Activated gamma-delta T cell treated with Interleukin-2 at 50 U/mL for 16 hours (primary cell): Measurements from ENCODE around the gene ENTREP3.
"Not testable (repeated sequence)": the region's sequence is repeated elsewhere in the genome, so short reads cannot be mapped to it uniquely, and the experiment has no call there.

ENCODE experiments used
- DNase-seq: peaks from one replicate; pipeline ENCODE4 v3.0.0-alpha.2; 2020

ENTREP3 gene

DNA sequence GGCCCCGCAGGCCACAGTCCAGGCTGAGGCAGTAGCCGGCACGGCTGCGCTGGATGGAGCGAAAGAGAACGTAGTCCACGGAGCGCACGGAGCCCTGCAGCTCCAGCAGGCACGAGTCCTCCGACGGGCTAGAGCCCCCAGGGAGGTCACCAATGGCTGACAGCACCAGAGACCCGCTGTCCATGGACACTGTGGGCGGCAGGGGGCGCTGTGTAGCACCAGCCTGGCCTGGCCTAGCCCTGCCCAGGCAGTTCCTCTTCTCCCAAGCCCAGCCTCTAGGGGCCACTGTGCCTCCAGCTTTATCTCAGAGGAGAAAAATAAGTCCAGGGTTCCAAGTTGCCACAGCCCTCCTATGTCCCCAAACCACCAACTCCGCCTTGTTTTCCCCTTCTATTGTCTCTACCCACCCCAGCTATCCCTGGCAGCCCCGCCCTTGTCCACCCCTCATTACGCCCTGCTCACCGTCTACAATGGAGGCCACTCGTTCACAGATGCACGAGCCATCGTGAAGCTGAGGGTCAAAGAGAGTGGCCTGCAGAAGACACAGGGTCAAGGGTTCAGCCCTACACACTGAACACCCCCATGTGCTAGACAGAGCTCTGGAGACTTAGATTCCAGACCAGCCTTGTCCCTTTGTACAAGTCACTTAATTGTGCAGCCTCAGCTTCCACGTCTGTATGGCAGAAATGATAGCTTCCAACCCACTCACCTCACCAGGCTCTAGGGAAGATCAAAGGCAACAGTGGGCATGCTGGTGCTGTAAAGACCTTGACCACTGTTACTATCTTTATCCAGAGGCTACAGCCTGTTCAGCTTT, 4.4 kb downstream of the ENTREP3 start:
- peak; percentile 97 for DNase-seq

DNA sequence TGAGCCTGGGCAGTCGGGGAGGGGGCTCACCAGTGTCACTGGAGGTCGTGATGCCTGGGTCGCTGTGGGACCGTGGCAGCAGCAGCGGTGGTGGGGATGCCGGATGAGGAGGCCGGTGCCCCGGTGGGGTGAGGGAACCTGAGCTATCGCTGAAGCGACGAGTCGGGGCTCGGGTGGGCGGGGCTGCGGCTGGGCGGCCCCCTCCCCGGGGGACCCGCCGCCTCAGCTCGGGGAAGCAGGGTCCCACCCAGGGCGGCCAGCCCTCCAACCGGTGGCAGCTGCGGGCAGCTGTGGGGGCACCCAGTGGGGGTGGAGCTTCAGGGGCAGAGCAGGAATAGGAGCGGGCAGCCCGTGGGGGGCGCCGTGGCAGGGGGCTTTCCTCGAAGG, 5.0 kb downstream of the ENTREP3 start:
- DNase-seq, result no peak

DNA sequence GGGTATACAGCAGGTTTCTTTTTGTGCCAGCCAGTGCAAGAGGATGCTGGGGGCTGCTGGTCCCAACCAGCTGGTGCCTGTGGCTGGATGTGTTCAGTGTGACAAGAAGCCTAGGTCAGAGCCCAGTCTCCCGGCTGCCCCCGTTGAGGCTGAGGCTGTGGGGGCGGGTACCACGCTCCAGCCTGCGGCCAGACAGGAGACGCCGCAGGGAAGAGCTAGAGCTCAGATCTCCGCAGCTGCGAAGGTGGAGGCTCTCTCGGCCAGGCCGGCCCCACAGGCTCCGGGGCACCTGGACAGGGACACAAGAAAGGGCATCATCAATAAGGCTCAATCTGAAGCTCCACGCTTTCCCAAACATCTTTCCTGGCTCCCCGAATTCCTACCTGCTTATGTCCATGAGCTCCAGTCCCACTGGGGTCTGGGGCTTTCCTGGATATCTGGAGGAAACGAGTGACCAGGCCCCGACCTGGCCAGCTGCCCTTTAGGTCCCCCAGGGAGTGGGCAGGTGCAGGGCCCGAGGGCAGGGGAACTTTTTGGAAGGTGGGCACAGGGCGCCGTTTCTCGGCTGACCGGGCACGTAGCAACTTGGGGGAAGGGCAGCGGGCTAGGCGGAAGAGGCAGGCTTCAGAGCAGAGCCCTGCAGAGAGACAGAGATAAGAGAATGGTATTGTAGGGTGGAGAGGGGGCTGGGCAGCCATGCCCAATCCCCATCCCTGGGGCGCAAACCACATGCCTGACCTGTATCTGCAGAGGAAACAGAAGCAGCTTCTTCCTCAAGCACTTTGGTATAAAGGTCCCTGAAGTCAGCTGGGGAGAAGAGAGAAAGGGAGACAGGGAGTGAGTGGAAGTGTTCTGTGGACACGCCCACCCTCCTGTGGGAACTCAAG, 7.4 kb downstream of the ENTREP3 start:
- DNase-seq, result no peak

DNA sequence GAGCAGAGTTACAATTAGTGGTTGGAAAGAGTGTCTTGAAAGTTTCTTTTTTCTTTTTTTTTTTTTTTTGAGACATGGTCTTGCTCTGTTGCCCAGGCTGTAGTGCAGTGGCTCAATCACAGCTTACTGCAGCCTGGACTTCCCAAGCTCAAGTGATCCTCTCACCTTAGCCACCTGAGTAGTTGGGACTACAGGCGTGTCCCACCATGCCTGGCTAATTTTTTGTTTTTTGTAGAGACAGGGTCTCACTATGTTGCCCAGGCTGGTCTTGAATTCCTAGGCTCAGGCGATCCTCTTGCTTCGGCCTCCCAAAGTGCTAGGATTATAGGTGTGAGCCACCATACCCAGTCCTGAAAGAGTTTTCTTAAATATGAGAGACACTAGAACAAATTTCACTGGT, 8.5 kb downstream of the ENTREP3 start:
- DNase-seq, result not testable (repeated sequence)

DNA sequence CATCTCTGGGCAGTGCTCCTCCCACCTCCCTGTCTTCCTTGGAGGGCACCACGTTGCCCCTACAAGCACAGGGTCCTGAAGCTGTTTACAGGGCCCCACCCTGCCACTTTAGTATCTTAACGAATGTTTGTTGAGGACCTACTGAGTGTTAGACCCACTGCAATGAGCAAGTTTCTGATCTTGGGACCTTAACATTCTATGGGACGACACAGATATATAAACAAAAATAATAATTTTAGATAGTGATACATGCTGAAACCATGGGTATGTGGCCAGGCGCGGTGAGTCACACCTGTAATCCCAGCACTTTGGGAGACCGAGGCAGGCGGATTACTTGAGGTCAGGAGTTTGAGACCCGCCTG, 10.1 kb downstream of the ENTREP3 start:
- DNase-seq, result no peak

DNA sequence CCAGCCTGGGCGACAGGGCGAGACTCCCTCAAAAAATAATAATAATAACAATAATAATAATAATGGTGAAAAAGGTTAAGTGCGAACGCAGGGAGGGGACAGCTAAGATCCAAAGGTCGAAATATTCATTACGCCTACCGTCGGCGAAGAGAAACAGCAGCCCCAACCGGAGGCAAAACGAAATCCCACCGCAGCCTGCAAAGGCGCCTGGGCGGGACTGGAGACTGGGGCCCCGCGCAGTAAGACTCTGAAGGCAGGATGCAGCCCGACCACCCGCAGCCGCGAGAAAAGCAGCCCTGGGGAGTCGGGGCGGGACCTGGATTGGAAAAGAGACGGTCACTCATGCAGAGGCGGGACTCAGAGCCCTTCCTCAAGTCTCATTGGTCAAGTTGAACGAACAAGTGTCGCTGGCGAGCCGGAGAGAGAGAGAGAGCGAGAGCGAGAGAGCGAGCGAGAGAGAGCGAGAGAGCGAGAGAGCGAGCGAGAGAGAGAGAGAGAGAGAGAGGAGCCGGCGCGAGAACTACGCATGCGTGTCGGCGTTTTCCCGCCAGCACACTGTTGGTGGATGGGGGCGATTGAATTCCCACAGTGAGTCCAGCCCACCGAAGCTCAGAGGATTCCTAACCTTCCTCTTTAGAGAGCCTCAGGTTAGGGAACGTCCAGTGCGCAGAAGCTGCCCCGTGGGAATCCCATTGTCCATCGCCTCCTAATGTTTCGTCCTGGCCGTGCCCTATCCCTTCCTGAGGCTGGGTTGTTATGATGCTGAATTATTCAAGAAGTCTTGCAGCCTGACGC, 10.7 kb downstream of the ENTREP3 start:
- DNase-seq, result peak; percentile 96

DNA sequence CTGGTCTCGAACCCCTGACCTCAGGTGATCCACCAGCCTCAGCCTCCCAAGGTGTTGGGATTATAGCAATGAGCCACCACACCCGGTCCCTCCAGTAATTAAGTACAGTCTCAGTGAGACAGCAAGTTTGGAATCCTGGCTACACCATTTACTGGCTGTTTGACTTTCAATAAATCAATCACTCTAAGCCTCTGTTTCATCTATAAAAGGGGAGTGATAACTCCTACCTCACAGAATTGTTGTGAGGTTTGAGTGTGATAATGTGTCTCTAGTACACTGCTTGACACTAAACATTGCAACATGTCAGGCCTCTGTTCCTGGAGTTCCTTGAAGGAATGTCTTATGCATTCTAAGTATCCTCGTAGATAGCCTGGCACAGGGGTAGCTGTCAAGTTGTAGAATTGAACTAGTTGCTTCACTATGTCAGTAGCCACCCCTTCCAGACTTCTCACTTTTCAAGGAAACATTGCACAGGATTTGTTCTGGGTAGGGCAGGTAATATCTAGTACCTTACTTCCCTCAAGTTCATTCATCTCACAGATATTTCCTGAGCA, 12.4 kb downstream of the ENTREP3 start:
- no peak for DNase-seq

DNA sequence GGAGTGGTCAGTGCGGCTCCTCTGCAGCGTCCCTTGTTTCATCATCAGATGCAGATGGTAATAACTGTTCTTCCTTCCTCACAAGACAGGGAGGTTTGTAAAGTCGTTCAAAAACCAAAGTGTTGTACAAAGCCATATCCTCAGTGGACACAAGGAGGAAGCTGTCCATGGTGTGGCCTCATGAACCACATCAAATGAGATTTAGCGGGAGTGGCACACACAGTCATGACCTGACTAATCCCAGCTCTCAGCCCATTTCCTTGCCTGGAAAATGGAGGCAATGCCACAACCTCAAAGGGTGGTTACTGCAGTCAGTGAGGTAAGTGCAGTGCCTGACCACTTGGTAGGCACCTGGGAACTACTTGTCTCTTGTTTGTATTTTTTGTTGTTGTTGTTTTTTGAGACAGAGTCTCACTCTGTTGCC, 13.4 kb downstream of the ENTREP3 start:
- no peak for DNase-seq

DNA sequence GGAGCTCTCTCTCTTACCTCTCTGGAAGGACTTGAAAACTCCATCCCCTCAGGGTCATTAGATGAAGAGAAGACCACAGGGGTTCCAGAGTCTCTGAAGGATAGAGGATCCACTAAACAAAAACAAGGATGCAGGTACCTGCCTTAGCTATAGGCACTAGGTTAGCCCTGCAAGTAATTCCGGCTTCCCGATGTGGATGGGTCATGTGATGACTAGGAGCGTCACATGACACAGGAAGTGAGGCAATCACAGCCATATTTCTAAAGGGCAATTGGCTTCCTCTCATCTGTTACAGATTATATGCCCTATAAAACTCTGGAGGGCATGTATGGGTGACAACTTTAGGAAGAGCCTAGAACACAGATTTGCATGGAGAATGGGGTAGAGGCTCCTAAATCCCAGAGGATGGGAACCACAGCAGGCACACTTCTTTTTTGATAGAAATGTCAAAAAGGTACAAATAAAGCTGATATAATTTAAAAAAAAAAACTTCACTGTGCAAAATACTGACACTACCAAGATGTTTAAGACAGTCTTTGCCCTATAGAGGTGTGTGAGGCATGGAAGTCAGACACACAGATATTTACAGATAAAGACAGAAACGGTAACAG, 14.1 kb downstream of the ENTREP3 start:
- peak; percentile 56 for DNase-seq

DNA sequence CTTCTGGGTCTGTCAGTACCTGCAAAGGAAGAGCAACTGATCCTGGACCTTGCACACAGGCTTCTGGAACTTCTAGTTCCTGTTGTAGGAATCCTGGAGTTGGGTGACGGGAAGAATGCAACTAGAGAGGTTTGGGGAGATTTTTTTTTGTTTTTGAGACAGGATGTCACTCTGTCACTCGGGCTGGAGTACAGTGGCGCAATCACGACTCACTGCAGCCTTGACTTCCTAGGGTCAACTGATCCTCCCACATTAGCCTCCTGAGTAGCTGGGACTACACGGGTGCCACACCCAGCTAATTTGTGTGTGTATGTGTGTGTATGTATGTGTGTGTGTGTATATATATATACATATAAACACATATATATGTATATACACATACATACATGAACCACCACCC, 18.8 kb downstream of the ENTREP3 start:
- no peak for DNase-seq

DNA sequence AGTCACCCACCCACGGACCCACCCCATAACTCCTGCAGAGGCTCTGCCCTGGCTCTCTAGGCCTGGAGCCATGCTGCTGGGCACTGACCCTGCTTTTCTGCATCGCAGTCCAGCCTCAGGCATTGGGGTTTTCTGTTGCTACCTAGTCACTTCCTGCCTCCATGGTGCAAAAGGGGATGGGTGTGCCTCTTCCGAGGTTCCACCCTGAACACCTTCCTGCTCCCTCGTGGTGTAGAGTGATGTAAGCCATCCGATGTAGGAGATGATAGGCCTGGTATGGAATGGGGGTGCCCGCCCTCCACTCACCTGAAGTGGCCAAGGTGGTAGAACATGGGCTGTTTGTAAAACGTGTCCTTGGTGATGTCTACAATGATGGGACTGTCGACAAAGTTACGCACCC, 19.9 kb downstream of the ENTREP3 start:
- DNase-seq, result not testable (repeated sequence)

DNA sequence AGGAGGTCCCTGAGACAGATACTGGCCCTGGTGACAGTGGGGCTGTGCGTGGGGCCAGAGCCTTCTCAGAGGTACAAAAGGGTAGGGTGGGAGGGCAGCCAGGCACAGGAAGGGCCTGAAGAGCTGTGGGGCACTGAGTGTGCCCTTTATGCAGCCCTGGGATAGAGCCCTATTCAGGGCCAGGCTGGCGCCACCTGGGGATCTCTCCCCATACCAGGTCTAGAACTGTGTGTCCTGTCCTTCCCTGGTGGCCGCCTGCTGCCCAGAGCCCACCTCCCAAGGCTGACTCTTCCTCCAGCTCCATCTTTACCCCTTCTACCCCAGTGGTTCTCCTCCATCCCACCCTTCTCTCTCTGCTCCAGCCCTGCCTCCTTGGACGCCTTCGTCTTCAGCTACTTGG, 21.8 kb downstream of the ENTREP3 start:
- not testable (repeated sequence) for DNase-seq

DNA sequence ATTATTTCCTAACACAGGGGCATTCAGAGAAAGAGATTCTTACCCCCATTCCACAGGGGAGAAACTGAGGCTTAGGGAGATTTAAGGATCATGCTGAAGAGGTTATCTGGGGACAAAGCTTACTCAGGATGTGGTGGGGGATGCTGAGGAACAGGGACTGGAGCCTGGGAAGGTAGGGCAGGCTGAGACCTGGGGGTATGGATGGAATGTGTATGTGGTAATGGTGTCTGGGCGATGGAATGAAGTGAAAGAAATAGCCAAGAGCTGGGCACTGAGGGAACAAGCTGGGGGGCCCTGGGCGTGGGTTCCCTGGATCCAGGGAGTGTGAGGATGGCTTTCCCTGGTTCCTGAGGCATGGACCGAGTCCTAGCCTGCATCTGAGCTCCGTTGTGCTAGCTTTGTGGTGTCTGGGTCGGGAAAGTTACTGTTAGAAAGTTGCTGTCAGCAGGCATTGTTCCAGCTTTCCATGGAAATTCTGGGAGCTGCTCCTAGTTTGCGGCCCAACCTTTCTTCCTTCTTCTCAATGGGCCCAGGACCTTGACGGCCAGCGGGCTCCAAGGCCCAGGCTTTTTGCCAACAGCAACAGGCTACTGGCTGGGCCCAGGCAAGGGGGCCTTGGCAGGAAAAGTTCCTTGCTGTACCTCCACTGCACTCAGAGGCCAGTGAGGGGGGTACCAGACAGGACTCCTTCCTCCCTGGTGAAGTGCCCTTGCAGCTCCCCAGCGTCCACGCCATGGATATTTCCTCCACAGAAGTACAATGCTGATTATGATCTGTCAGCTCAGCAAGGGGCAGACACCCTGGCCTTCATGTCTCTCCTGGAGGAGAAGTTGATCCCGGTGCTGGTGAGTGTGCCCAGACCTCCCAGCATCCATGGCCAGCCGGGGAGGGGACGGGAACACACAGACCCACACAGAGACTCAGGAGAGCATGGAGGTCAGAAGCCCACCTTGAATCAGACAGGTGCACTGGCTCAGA, 23.0 kb downstream of the ENTREP3 start:
- not testable (repeated sequence) for DNase-seq

DNA sequence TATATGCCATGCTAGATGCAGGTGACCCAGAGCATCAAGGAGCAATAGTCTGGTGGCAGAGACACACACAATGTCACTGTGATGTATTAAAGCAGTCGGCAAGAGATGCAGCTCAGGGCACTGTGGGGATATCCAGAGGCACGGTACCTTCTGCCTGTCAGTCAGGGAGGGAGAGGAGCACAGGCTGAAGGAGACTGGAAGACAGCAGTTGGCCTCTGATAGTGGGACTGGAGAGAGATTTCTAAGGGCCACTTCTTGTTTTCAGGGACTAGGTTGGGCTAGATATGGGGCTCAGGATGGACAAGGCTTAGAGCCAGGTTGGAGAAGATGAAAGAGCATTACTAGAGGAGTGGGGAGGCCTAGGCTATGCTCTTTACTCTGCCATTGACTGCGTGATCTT, 24.0 kb downstream of the ENTREP3 start:
- DNase-seq, result not testable (repeated sequence)

DNA sequence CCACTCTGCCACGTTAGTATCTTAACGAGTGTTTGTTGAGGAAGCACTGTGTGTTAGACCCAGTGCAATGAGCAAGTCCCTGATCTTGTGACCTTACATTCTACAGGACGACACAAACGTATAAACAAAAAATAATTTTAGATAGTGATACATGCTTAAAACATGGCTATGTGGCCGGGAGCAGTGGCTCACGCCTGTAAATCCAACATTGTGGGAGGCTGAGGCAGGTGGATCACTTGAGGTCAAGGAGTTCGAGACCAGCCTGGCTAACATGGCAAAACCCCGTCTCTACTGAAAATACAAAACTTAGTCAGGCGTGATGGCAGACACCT, 27.2 kb downstream of the ENTREP3 start:
- DNase-seq, result no peak

DNA sequence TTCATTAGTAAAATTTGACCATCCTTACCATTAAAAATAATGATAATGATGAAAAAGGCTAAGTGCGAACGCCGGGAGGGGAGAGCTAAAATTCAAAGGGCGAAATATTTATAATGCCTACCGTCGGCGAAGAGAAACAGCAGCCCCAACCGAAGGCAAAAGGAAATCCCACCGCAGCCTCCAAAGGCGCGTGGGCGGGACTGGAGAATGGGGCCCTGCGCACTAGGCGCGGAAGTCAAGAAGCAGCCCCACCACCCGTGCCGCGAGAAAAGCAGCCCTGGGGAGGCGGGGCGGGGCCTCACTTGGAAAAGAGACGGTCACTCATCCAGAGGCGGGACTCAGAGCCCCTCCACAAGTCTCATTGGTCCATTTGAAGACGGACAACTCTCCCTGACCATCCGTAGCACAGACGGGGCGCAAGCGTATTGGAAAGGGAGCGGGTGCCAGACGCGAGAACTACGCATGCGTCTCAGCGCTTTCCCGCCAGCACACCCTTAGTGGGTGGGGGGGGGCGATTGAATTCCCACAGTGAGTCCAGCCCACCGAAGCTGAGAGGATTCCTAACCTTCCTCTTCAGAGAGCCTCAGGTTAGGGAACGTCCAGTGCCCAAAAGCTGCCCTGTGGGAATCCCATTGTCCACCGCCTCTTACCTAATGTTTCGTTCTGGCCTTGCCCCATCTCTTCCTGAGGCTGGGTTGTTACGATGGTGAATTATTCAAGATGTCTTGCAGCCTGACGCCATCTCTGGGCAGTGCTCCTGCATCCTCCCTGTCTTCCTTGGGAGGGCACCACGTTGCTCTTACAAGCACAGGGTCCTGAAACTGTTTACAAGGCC, 27.8 kb downstream of the ENTREP3 start:
- peak; percentile 100 for DNase-seq

DNA sequence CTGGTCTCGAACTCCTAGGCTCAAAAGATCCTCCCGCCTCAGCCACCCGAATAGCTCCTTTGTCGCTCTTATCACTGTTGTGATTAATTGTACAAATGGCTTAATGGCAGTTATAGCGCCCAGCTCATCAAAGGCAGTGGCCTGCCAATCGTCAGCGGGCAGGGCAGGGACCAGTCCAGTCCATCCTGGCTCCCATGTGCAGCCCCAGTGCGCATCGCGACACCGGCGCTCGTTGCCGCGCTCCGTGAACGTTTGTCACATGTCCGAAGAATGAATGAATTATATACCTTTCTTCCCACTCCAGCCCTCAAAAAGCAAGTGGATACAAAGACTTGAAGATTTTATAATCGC, 28.4 kb downstream of the ENTREP3 start:
- no peak for DNase-seq

DNA sequence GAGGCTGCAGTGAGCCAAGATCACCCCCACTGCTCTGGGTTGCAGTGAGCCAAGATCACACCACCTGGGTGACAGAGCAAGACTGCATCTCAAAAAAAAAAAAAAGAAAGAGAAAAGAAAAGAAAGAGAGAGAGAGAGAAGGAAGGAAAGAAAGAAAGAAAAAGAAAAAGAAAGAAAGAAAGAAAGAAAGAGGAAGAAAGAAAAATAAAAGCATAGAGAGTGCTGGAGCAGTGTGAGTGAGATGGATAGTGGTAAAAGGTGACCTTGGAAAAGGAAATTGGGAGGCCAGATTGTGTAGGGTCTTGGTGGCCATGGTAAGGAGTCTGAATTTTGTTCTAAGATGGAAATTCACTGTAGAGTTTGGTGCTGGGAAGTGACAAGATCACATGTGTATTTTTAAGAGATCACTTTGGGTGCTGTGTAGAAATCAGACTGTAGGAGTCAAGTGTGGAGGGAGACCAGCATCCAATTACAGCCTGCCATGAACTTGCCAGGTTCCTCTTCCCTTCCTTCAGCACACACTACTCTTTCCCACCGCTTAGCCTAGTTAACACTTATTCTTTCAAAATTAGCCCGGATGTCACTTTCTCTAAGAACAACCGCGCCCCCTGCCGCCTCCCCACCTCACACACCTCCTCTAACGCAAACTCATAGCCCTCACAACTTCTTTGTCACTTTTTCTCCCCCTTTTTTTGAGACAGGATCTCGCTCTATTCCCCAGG, 28.9 kb downstream of the ENTREP3 start:
- peak; percentile 95 for DNase-seq

DNA sequence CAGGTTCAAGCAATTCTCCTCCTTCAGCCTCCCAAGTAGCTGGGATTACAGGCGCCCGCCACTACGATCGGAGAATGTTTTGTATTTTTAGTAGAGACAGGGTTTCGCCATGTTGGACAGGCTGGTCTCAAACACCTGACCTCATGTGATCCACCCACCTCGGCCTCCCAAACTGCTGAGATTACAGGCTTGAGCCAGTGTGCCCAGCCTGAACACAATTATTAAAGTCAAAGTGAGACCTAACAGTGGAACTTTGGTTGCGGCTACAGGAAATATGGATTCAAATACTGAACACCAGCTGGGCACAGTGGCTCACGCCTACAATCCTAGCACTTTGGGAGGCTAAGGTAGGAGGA, 29.9 kb downstream of the ENTREP3 start:
- DNase-seq, result not testable (repeated sequence)

DNA sequence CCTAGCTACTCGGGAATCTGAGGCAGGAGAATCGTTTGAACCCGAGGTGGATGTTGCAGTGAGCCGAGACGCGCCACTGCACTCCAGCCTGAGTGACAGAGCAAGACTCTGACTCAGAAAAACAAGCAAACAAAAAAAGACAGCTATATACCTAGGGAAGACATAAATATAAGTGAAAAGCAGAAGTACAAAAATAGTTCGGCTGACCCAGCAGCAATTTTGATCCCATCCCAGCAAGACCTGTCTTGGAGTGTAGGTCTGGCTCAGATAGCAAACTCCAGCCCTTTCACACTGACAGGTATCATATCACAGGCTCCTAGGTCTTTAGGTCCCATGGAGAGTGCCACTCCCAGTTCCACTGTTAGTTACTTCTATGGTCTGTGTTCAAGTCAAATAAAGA, 32.2 kb downstream of the ENTREP3 start:
- no peak for DNase-seq
